ENCODE measurements around the gene RASD2. TPM values are rescaled to one million over a fixed set of nuclear protein-coding genes. Genes with fewer than 3 reads are reported as not detected.
"Not testable (repeated sequence)": the region's sequence is repeated elsewhere in the genome, so short reads cannot be mapped to it uniquely, and the experiment has no call there.

Gene RASD2
- 0.05 TPM in 1 of 2 replicates, not detected in the other for total RNA-seq (2014; rRNA removed; shearing (Covaris generic))

DNA sequence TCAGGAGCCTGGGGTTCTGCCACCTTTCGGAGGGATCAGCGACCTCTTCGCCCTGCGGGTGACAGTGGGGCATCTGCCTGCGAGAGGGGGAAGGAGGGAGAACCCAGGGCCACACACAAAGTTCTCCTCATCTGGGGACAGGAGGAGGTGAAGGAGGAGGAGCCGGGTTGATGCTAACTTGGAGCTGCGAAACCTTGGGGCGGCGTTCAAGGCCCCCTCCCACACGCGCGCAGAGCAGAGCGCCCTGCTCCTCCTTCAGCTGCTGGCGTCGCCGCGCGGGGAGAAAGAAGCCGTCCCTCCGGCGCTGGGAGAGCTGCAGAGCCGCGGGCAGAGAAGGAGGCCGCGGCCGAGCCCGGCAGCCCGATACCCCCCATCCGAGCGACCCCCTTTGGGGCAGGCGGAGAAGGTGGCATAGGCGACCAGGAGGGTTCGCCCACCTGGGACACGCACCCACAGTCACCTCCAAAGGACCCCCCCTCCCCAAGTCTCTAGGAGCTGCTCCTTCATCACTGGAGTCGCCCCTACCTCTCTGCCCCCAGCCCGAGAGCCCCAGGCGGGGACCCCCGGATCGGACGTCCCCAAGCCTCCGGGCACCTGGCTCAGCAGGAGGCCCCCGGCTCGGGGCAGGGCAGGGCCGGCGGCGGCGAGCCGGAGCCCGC lies at the start of gene RASD2:
Gene RASD2, plus strand, starts transcription at position 237 of the 659 bp plus-strand sequence. CDS start 5,979 bp downstream, outside the sequence.
- DNase-seq (ENCODE audit: low spot score), result no peak

DNA sequence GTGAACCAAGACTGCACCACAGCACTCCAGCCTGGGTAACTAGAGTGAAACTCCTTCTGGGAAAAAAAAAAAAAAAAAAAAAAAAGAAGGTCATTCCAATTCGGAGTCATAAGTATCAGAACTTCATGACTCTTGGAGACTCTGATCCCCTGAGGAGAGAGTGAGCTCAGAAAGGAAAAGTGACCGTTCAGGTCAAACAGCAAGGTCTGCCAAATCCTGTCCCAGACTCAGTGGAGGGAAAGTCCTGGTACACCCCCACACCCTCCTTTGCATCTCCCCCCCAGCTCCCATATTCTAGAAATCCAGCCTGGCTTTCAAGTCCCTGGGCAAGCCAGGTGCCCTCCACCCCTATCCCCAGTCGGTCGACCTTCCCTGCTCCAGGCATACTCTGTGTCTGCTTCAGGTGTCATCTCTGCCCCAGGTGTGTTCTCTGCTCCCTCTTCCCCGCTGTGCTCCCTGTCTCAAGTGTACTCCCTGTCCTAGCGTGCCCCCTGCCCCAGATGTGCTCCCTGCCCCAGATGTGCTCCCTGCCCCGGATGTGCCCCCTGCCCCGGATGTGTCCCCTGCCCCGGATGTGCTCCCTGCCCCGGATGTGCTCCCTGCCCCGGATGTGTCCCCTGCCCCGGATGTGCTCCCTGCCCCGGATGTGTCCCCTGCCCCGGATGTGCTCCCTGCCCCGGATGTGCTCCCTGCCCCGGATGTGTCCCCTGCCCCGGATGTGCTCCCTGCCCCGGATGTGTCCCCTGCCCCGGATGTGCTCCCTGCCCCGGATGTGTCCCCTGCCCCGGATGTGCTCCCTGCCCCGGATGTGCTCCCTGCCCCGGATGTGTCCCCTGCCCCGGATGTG lies 49.3 kb upstream of the RASD2 start:
- not testable (repeated sequence) for DNase-seq (ENCODE audit: low spot score)

- DNase-seq (ENCODE audit: low spot score), result no peak
These were observed 48.7 kb upstream of the RASD2 start for GRCh38 chr22:35491908-35492380.

- no peak for DNase-seq (ENCODE audit: low spot score)
These were observed 47.6 kb upstream of the RASD2 start for GRCh38 chr22:35493074-35493473.

- DNase-seq (ENCODE audit: low spot score), result not testable (repeated sequence)
These were observed 44.9 kb upstream of the RASD2 start for GRCh38 chr22:35495711-35496110.

DNA sequence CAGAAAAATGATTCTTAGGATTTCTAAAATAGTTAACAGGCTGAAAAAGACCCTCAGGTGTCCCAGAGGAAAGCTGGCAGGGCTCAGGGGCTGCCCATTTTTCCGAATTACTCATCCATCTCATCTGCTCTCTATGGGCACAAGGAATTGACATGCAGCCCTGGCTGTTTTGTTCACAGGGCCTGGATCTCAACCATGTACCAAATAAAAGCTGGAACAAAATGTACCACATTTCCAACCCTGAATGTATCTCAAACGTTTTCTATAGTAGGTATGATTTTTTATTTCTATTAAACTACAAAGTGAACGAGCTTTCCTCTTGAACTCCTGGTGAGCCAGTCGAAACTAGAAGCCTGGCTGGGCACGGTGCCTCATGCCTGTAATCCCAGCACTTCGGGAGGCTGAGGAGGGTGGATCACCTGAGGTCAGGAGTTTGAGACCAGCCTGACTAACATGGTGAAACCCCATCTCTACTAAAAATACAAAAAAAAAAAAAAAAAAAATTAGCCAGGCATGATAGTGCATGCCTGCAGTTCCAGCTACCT lies 43.8 kb upstream of the RASD2 start:
- no peak for DNase-seq (ENCODE audit: low spot score)

- no peak for DNase-seq (ENCODE audit: low spot score)
These were observed 42.4 kb upstream of the RASD2 start for GRCh38 chr22:35498026-35498800.

DNA sequence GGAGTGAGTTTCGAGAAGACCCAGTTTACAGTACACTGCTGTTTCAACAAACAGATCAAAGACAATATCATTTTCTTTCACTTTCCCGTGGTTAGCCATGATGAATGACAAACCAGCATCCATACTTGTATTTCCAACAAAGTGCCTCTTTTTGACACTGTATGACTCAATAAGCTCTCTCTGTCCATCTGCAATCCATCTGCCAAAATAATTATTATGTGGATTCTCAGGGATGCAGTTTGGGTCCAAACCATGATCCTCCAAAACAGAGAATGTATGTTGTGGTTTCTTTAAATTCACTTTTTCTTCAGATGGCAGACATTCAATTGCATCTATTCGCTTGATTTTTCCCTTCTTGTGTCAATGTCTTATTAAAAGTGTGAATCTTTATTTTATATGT lies 37.8 kb upstream of the RASD2 start:
- no peak for DNase-seq (ENCODE audit: low spot score)

DNA sequence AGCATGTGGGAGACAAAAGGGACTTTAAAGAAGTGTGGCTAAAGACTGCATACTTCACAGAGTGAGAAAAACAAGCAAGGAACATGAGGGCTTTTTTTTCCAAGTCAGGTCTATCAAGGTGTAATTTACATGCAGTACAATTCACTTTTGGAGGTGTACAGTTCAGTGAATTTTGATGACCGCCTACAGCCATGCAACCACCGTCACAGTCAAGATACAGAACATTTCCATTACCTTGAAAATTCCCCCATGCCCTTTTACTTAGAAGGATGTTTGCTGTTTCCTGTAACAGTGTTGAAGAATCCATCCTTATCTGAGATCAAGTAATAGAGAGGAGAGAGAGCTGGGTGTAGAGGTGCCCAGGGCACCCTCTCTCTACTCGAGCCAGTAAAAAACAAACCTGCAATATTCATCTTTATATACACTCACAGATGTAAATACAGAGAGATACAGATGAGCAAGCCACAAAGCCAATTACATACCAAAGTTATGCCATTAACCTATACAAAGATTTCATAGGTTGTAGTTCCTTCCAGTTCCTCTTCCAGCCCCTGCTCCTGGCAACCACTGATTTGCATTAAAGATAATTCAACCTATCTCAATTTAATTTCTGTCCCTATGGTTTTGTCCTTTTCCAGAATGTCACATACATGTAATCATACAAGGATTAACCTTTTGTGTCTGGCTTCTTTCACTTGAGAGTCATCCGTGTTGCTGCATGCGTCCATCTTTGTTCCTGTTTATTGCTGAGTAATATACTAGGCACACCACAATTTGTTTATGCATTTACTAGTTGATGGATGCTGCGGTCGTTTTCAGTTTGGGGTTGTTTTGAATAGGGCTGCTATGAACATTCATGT lies 35.0 kb upstream of the RASD2 start:
- no peak for DNase-seq (ENCODE audit: low spot score)

GRCh38 chr22:35506259-35506570 lies 34.4 kb upstream of the RASD2 start:
- DNase-seq (ENCODE audit: low spot score), result no peak

GRCh38 chr22:35507851-35508250 lies 32.8 kb upstream of the RASD2 start:
- DNase-seq (ENCODE audit: low spot score), result not testable (repeated sequence)

DNA sequence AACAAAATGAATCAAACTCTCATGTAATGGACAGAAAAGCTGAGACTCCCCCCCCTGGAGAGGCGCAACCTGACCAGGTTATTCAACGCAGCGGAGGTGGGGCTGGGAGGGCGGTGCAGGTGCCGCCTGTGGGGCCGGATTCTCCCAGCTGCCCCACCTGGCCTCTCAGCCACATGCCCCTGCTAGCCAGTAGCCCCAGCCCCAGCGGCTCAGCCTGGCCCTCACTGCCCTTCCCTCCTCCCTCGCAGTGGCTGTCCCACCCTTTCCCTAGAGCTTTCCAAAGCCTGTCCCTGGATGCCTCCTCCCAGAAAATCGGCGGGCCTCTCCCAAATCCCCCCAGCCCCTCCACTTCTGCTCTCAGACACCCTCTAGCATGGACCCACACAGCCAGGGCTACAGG lies 31.2 kb upstream of the RASD2 start:
- no peak for DNase-seq (ENCODE audit: low spot score)

DNA sequence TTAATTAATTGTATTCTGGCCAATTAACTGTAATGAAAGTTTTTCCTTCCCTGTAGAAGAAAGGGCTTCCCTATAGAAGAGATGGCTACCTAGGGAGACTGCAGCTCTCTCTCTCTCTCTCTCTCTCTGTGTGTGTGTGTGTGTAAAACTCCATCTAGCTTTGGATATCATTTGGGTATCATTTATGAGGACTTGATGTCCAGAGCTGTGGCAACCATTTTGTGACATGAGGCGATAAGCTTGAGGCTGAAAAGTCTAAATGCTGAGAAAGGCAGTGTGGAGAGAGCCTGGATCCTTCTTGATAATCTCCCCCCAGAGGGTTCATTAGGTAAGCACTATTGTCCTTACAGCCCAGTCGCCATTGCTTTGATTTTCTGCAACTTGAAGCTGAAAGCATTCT lies 30.7 kb upstream of the RASD2 start:
- no peak for DNase-seq (ENCODE audit: low spot score)

DNA sequence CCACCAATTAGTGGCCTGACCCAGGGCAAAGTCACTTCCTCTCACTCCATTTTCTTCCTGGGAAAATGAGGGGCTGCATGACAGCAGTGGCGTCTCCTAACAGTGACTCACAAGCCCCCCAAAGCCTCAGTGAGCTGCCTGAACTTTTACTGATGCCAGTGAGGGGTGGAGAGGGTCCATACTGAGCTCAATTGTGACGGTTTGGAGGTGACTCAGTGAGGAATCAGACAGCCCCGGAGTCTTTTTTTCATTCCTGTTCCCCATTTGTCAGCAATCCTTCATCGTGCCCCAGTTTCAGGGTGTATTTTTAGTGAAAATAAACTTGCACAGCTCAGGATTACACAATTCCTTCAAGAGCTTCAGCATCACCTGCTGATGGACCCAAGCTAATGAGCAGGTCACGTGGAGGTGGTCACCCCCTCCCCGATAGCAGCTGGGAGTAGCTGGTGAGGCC lies 30.1 kb upstream of the RASD2 start:
- no peak for DNase-seq (ENCODE audit: low spot score)

GRCh38 chr22:35510951-35511350 lies 29.7 kb upstream of the RASD2 start:
- no peak for DNase-seq (ENCODE audit: low spot score)

DNA sequence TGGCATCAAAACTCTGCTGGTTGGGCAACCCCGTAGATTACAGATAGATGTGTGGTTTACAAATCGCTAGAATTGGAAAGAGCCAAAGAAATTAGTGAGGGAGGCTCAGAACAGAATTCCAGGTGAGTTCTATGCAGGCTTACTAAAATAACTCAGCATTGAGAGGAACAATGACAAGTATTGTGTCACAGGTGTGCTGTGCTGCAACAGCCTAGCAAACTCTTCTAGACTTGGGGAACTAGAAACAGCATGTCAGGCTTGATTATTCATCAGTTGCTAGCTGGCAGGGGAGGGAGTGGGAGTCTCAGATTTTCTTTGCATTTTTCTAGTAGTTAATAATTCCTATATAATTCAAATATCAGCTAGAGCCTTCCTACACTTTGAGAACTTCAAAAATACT lies 26.3 kb upstream of the RASD2 start:
- DNase-seq (ENCODE audit: low spot score), result no peak

GRCh38 chr22:35515952-35516351 lies 24.7 kb upstream of the RASD2 start:
- DNase-seq (ENCODE audit: low spot score), result not testable (repeated sequence)

GRCh38 chr22:35516723-35517122 lies 23.9 kb upstream of the RASD2 start:
- no peak for DNase-seq (ENCODE audit: low spot score)

- no peak for DNase-seq (ENCODE audit: low spot score)
These were observed 23.4 kb upstream of the RASD2 start for GRCh38 chr22:35517207-35517606.

GRCh38 chr22:35517769-35518530 lies 22.7 kb upstream of the RASD2 start:
- DNase-seq (ENCODE audit: low spot score), result no peak
